Measurements from ENCODE around the gene HEATR3.

Gene HEATR3

DNA sequence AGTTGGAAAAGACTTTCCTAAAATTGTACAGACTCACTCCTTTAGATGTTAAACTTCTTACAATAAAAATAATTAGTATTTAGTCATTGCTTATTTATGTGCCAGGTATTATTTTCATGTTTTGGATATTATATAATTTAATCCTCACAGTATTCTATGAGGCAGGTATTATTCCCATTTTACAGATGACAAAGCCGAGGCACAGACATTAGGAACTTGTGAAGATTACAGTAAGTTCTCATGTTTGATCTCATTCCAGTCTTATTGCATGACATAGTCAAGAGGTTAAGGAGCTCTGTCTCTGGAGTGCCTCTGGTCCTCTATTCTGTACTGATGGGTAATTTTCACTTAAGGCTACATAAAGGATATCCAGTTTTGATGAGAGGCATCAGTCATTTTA is 3.3 kb downstream of the HEATR3 start:
- no peak for TF ChIP-seq CTCF (IDR thresholded peaks at IDR 0.05)

- TF ChIP-seq CTCF (IDR thresholded peaks at IDR 0.05): no peak
Measured at GRCh38 chr16:50071075-50071671, 5.4 kb downstream of the HEATR3 start.

DNA sequence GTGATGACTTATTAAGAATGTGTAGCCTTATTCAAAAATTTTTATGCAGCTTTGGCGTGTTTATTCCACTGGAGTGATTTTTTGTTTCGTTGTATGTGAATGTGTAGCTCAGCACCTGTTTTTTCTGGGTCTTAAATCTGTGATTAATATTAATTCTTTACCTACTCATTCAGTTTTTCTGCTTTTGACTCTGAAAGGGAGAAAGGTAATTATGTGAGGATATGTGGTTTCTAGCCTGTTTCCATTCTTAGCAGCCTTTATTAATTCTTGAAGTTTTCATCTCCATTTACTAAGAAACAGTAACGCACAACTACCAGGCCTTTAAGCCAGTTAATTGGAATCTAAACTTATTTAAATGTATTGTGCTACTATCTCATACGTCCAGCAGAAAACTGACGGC is 7.0 kb downstream of the HEATR3 start:
- no peak for TF ChIP-seq CTCF (IDR thresholded peaks at IDR 0.05)

GRCh38 chr16:50079397-50080140 is 13.8 kb downstream of the HEATR3 start:
- TF ChIP-seq CTCF (IDR thresholded peaks at IDR 0.05): no peak

DNA sequence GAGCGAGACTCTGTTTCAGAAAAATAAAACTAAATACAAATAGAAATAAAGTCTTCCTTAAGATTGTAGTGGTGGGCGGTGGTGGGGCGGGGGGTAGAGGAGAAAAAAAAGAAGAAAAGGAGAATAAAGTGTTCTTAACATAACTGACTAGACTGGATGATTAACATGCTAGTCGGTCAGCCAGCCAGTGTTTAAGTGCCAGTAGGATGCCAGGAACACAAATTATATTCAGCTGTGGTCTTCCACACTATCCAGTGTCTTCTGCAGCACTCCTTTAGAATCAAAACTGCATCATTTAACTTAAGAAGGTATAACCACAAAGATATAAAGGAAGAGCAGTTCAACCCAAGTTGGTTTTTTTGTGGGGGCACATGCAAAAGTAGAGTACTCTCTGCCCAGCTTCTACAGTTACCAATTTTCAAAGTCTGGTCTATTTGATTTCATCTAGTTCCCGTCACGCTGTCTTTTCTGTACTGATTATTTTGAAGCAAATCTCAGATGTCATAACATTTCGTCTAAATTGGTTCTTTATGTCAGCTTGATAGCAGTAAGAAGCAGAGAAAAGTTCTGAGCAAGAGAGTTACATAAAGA is 15.8 kb downstream of the HEATR3 start:
- TF ChIP-seq CTCF (IDR thresholded peaks at IDR 0.05): no peak

- no peak for TF ChIP-seq CTCF (IDR thresholded peaks at IDR 0.05)
Measured at GRCh38 chr16:50083996-50084395, 18.2 kb downstream of the HEATR3 start.

DNA sequence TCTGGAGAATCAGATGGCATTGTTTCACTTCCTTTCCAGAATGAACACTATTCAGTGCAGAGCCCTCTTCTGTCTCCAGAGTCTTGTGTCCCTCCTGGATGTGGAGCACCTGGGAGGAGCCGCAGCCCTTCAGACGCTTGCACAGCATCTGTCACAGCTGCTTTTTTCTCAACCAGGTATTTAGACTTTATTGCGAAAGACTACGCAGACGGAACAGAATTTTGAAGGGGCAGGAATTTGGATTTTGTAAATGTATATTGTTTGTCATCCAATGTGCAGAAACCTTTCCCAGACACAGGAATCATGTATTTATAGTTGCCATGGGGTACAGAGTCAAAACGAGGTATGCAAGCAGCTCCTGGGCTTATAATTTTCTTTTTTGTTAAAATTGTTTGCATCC is 20.4 kb downstream of the HEATR3 start:
- no peak for TF ChIP-seq CTCF (IDR thresholded peaks at IDR 0.05)

All from LNCAP (cell line).